Measurements from ENCODE around the gene GCNT2.

GRCh38 chr6:10633216-10633615 is 112.1 kb downstream of the GCNT2 start:
- TF ChIP-seq CTCF (IDR thresholded peaks at IDR 0.05; ENCODE audit: low read length) (no peak), EZH2 (IDR thresholded peaks at IDR 0.05; ENCODE audit: borderline replicate concordance, low read length) (no peak)
